ENCODE data around the gene TEX264. TPM values are rescaled to one million over a fixed set of nuclear protein-coding genes. Genes with fewer than 3 reads are reported as not detected.
A peak's percentile ranks its signal among the peaks of the same experiment; 100 is the strongest.

The TEX264 gene
- total and polyA plus RNA-seq, 4 donors, result 36.1 to 105 (median 55.4) TPM

DNA sequence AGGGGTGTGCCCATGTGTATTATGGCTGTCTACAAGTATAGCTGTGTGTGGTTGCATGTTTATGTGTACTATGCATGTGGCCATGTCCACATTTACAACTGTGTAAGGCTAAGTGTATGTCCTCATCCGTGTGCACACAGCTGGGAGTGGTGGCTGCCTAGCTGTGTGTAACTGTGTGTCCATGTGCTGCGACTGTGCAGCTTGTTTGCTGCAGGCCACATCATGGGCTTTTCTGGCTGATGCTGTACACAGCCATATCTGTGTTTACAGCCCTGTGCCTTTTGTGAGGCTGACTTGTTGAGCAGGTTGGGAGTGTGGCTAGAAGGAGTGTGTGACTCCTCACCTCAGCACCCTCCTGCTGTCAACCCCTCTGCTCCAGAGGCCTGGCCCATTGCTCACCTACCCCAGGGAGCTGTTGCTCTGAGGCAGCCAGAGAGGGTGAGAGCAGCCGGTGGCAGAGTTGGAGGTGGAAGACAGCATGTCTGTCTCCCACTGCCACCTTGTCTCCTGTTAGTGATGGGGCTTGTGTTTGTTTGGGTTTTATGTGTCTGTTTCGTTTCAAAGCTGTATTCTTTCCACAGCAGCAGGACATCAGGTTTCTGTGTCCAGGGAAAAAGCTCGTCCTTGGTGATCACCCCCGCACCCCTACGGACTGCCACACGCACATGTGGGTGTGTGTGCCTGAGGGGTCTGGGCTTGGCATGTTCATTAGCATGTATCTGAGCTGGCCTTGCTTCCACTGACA is 34.4 kb downstream of the TEX264 start:
- DNase-seq (peak in 1 of 3 donors; percentile 9), ATAC-seq (ENCODE audit: insufficient read depth, low FRiP score) (no peak)
- no peak overlapping the region for H3K27ac ChIP-seq (ENCODE audit: low read depth in 1 of 2, low read length in 1 of 2)
- no peak overlapping the region for H3K4me3 ChIP-seq
- H3K9ac ChIP-seq (ENCODE audit: insufficient read depth in 1 of 2, low read length in 2 of 2), result no peak overlapping the region
- peaks cover 0 to 6% (median 0%) of the 10 kb centered on the region in 5 donors for H3K4me1 ChIP-seq (ENCODE audit: control insufficient read depth in 5 of 5, insufficient read depth in 5 of 5, low read length in 5 of 5)
- H3K36me3 ChIP-seq (ENCODE audit: control insufficient read depth in 4 of 4, insufficient read depth in 4 of 4, low read length in 4 of 4), result peaks cover 0 to 34% (median 4%) of the 10 kb centered on the region in 4 donors
- WGBS, 2 donors, result 90 to 92% methylated on average over 8 of the region's 8 CpGs
- H3K27me3 ChIP-seq (ENCODE audit: control insufficient read depth in 3 of 3, insufficient read depth in 3 of 3, low read length in 2 of 3), result peaks cover 0 to 11% (median 2%) of the 10 kb centered on the region in 3 donors
- no peak for TF ChIP-seq CTCF (IDR thresholded peaks at IDR 0.05; ENCODE audit: control extremely low read depth, extremely low read depth)
- H3K9me3 ChIP-seq (ENCODE audit: control insufficient read depth in 4 of 4, insufficient read depth in 3 of 4, low read length in 3 of 4), result peaks cover 0 to 3% (median 0%) of the 10 kb centered on the region in 4 donors

DNA sequence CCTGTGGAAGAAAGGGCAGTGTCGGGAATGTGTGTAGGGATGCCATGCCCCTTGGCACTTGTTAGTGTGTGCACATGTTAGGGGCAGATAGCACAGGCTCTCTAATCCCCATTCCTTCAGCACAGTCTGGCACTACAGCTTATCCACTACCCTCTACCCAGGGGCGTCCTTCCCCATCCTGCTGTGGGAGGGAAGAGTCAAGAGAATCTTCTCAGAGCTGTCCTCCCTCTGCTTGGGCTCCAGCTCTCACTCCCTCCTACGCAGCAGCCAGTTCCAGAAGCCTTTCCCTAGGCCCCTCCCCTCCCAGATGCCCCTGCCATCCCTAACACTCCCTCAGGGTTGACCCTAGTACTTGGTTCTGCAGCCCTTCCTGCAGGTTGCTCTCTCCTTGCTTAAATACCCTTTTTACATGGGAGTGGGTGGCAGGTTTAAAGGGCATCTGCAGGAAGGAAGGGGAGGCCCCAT is 35.0 kb downstream of the TEX264 start:
- 82 to 84% methylated on average over 3 of the region's 3 CpGs for WGBS, 2 donors
- Histone ChIP-seq H3K9ac (ENCODE audit: insufficient read depth in 1 of 2, low read length in 2 of 2) (no peak overlapping the region), H3K9me3 (ENCODE audit: control insufficient read depth in 4 of 4, insufficient read depth in 3 of 4, low read length in 3 of 4) (peaks cover 0 to 3% (median 0%) of the 10 kb centered on the region in 4 donors), H3K4me1 (ENCODE audit: control insufficient read depth in 5 of 5, insufficient read depth in 5 of 5, low read length in 5 of 5) (peaks cover 0 to 6% (median 0%) of the 10 kb centered on the region in 5 donors), H3K27ac (ENCODE audit: low read depth in 1 of 2, low read length in 1 of 2) (no peak overlapping the region), H3K36me3 (ENCODE audit: control insufficient read depth in 4 of 4, insufficient read depth in 4 of 4, low read length in 4 of 4) (peaks cover 0 to 30% (median 4%) of the 10 kb centered on the region in 4 donors), H3K4me3 (no peak overlapping the region), H3K27me3 (ENCODE audit: control insufficient read depth in 3 of 3, insufficient read depth in 3 of 3, low read length in 2 of 3) (peaks cover 0 to 11% (median 2%) of the 10 kb centered on the region in 3 donors)
- DNase-seq (peak in 1 of 3 donors; percentile 8), ATAC-seq (ENCODE audit: insufficient read depth, low FRiP score) (no peak)
- no peak for TF ChIP-seq CTCF (IDR thresholded peaks at IDR 0.05; ENCODE audit: control extremely low read depth, extremely low read depth)

DNA sequence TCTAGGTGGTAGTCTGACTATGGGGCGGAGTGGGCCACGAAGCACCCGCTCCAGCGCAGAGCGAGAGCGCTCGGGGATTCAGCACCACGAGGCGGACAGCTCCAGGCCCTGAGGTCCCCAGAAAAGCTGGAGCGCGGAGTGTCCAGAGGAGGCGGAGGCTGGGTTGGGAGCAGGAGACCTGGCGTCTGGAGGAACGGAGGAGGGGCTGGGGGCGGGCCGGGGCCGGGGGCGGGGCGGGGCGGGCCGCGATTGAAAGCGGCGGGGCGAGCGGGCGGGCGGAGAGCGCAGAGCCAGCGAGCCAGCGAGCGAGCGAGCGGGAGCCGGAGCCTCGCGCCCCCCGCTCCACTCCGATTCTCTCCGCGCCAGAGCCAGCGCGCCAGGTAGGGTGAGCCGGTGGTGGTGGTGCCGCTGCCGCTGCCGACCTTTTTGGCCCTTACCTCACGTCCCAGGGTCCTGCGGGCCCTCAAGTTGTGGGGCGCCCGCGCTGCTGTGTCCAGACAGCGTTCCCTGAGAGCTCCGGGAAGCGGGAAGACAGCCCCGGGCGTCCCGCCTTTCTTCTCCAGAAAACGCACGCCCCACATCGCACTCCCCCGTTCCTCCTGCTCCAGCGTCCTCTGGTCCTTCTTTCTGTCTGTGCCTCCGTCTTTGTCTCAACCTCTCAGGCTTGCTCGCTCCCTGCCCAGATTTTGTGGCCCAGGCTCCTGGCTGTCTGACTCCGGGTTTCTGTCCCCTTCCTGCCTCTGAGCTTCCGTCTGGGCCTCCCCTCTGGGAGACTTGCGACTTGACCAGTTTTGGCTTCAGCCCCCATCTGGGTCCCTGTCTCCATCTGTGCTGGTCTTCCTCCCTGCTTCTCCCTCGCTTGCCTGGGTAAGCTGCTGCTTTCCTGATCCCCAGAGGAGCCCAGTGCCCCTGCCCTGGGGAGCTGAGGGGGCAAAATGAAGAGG is 36.0 kb downstream of the TEX264 start, which contains the start of gene GRM2:
GRM2 (plus strand) TSS at position 281 of the 944 bp plus-strand sequence. CDS start 1,916 bp downstream, outside the sequence.
- Histone ChIP-seq H3K9me3 (ENCODE audit: control insufficient read depth in 4 of 4, insufficient read depth in 3 of 4, low read length in 3 of 4) (peaks cover 0 to 3% (median 0%) of the 10 kb centered on the region in 4 donors), H3K36me3 (ENCODE audit: control insufficient read depth in 4 of 4, insufficient read depth in 4 of 4, low read length in 4 of 4) (peaks cover 0 to 30% (median 3%) of the 10 kb centered on the region in 4 donors), H3K27ac (ENCODE audit: low read depth in 1 of 2, low read length in 1 of 2) (no peak within 1 kb of the TSS), H3K4me3 (no peak within 1 kb of the TSS), H3K4me1 (ENCODE audit: control insufficient read depth in 5 of 5, insufficient read depth in 5 of 5, low read length in 5 of 5) (peaks cover 0 to 6% (median 0%) of the 10 kb centered on the region in 5 donors), H3K27me3 (ENCODE audit: control insufficient read depth in 3 of 3, insufficient read depth in 3 of 3, low read length in 2 of 3) (peaks cover 0 to 11% (median 2%) of the 10 kb centered on the region in 3 donors), H3K9ac (ENCODE audit: insufficient read depth in 1 of 2, low read length in 2 of 2) (no peak within 1 kb of the TSS)
- TF ChIP-seq CTCF (IDR thresholded peaks at IDR 0.05; ENCODE audit: control extremely low read depth, extremely low read depth), result no peak
- WGBS, 2 donors, result 10 to 15% methylated on average over 46 to 69 of the region's 69 CpGs
- ATAC-seq (ENCODE audit: insufficient read depth, low FRiP score) (peak; percentile 87), DNase-seq (peak; percentile 93 to 95 (median 94))

All from lung (tissue), 12 donors.